Upper lobe of left lung (tissue), 4 donors: ENCODE results near the gene CDRT15.

Source experiments
- POLR2A ChIP-seq, 4 donors: fragments of 450-650 bp; IDR thresholded peaks; one replicate each; pipeline ENCODE4 v1.5.1; 2016 to 2017; ENCODE audit warnings: antibody characterized with exemption in 4 of 4, mild to moderate bottlenecking in 2 of 4
- POLR2AphosphoS5 ChIP-seq, 2 donors: sonication (generic); formaldehyde crosslinking; IDR thresholded peaks; one replicate each; pipeline ENCODE4 v1.5.1; 2017; ENCODE audit warnings: antibody characterized with exemption in 2 of 2
- TF ChIP-seq, protein P1 (sequence below), 6 experiments: fragments of 450-650 bp in 4 of 6; fragments of 200-600 bp in 2 of 6; sonication (generic) in 2 of 6; IDR thresholded peaks; one replicate each; pipeline ENCODE4 v1.5.1; 2016 to 2019; ENCODE audit warnings: antibody characterized with exemption in 6 of 6

DNA sequence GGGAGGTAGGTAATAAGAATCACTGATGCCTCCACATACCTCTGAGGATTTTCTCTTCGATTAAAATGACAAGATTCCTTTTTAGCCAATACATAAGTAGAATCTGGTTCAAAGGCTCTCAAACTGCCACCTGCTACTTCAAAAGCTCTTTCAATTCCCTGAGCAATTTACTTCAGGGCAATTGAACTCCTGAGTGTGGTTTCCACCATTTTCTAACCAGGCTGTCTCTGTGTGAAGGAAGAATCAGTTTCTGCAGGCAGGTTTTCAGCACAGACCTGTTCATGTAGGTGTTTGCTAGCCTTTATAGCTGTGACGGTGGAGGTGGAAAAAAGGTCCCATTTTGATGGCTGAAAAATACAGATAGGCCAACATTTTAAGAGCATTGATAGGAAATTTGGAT lies 46.1 kb upstream of the CDRT15 start:
- TF ChIP-seq POLR2A (IDR thresholded peaks at IDR 0.05) (no peak), POLR2AphosphoS5 (IDR thresholded peaks at IDR 0.05) (no peak)
- TF ChIP-seq, protein P1, sequence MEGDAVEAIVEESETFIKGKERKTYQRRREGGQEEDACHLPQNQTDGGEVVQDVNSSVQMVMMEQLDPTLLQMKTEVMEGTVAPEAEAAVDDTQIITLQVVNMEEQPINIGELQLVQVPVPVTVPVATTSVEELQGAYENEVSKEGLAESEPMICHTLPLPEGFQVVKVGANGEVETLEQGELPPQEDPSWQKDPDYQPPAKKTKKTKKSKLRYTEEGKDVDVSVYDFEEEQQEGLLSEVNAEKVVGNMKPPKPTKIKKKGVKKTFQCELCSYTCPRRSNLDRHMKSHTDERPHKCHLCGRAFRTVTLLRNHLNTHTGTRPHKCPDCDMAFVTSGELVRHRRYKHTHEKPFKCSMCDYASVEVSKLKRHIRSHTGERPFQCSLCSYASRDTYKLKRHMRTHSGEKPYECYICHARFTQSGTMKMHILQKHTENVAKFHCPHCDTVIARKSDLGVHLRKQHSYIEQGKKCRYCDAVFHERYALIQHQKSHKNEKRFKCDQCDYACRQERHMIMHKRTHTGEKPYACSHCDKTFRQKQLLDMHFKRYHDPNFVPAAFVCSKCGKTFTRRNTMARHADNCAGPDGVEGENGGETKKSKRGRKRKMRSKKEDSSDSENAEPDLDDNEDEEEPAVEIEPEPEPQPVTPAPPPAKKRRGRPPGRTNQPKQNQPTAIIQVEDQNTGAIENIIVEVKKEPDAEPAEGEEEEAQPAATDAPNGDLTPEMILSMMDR (IDR thresholded peaks at IDR 0.05): no peak
